GM21367 (cell line): Measurements from ENCODE around the gene YEATS4.

Experiments used
- ATAC-seq: cut with Tn5 transposase; IDR thresholded peaks from one replicate; pipeline ENCODE4 v1.9.1; 2021; ENCODE audit not compliant: unreplicated experiment

The YEATS4 gene

DNA sequence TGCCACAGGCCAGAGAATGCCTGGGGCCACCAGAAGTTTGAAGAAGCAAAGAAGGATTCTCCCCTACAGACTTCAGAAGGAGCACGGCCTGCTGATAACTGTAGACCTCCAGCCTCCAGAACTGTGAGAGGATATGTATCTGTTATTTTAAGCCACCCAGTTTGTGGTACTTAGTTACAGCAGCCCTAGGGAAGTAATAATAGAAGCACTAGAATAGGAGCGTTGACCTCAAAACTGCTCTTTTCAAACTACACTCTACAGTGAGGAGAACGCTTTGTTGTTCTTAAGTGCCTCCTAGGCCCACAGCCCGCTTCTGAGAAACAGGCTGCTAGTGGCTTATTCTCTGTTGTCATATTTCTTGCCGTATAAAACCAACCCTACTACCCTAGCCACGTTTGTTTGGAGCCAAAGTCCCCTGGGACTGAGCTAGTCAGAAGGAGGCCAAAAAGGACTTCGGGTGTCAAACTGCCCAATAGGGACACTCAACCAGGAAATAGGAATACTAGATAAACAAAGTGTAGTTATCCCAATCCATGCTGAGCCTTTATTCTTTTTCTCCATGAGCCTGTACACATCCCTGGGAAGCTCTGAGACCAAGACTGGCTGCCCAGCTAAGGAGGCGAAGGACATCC lies 72.2 kb downstream of the YEATS4 start:
- ATAC-seq = no peak

GRCh38 chr12:69433653-69434052 lies 74.1 kb downstream of the YEATS4 start:
- no peak for ATAC-seq

DNA sequence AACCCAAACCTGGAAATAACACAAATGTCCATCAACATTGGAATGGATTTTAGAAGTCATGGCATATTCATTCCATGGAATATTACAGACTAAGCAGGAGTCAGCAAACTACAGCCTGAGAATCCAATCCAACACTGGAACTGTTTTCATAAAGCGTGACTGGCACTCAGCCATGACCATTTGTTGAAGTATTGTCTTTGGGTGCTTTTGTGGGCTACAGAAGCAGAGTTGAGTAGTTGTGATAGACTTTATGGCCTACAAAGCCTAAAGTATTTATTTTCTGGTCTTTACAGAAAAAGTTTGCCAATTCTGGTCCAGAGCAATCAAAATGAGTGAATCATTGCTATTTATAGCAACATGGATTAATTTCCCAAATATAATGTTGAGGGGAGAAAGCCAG lies 76.1 kb downstream of the YEATS4 start:
- ATAC-seq = no peak

DNA sequence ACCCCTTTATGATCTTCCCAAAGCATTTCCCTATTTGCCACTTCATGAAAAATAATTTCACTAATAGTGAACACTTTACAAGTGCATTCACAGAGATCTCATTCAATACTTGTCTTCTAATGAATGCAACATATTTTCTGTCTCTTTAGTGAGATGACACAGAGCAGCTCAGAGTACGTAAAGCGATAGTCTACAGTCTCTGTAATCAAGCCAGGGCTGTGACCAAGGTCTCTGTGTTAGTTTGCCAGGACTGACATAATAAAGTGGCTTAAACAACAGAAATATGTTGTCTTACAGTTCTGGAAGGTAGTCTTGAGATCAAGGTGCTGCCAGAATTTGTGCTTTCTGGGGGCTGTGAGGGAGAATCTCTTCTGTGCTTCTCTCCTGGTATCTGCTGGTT lies 77.5 kb downstream of the YEATS4 start:
- ATAC-seq = no peak

- ATAC-seq = no peak
Measured at GRCh38 chr12:69438539-69438938, 79.0 kb downstream of the YEATS4 start.

DNA sequence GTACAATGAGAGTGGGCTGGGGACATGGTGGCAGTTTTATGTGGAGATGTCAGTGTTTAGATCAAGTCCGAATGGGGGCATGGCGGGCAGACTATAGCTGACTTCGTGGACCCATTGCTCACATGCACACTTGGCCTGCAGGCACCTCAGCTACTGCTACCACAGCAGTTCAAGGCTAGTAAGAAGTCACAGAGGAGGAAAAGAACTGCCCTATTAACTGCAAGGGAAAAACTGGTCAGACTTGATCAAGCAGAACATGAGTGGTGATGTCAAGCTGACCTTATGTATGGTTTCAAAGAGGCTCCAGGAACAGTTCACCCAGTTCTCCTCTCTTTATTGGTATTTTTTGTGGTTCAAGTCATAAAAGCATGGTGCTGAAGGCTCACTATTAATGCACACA lies 80.5 kb downstream of the YEATS4 start:
- ATAC-seq = no peak
